Body of pancreas (tissue), 4 donors: ENCODE results near the gene DNMT3A. TPM values are rescaled to one million over a fixed set of nuclear protein-coding genes. Genes with fewer than 3 reads are reported as not detected.

ENCODE experiments used
- ATAC-seq: fragments of 150-250 bp; one replicate; pipeline ENCODE4 v1.9.1; 2016
- DNase-seq, 4 donors: peaks; one replicate each; pipeline ENCODE4 v3.0.0-alpha.2; 2019
- H3K27ac ChIP-seq, 4 donors: fragments of 200-600 bp; sonication (generic); 1 replicate in 3 of 4; 2 replicates in 1 of 4; pipeline versions ENCODE4 v1.5.1 to v1.6.1; 2016 to 2019; ENCODE audit warnings: mild to moderate bottlenecking in 1 of 4, mixed read lengths in 1 of 4, moderate library complexity in 1 of 4
- H3K27me3 ChIP-seq, 2 donors: fragments of 200-600 bp; sonication (generic); one replicate each; pipeline ENCODE4 v1.6.0; 2016; ENCODE audit warnings: mild to moderate bottlenecking in 1 of 2
- H3K36me3 ChIP-seq, 2 donors: fragments of 200-600 bp; sonication (generic); replicated peaks in 1 of 2; 2 replicates each; pipeline ENCODE4 v1.5.1; 2016; ENCODE audit warnings: low read depth in 2 of 2; ENCODE audit not compliant: insufficient read depth in 1 of 2
- H3K4me1 ChIP-seq: fragments of 200-600 bp; sonication (generic); one replicate; pipeline ENCODE4 v1.6.0; 2016
- H3K4me3 ChIP-seq, 2 donors: fragments of 200-600 bp; sonication (generic); 1 replicate in 1 of 2; 2 replicates in 1 of 2; pipeline ENCODE4 v1.5.1; 2016 to 2019
- H3K9me3 ChIP-seq, 3 donors: fragments of 200-600 bp; sonication (generic); 1 replicate in 2 of 3; 2 replicates in 1 of 3; pipeline ENCODE4 v1.5.1; 2016
- POLR2A ChIP-seq, 3 donors: fragments of 450-650 bp; IDR thresholded peaks; one replicate each; pipeline ENCODE4 v1.6.1; 2016; ENCODE audit warnings: antibody characterized with exemption in 3 of 3, mild to moderate bottlenecking in 2 of 3
- WGBS, 2 donors: methylation state at CpG; one replicate each; pipeline ENCODE4 v1.1.5; 2017; 5-methylcytosine and 5-hydroxymethylcytosine counted together
- intact Hi-C: fragments of 100-400 bp; cut with DNase I; formaldehyde crosslinking; loops from one replicate; pipeline ENCODE4 v1.15.1; 2023
- total RNA-seq, 2 donors: library from RNA; depleted of rRNA; stranded (reverse); fragments of >200 nt; gene quantifications; one replicate each; pipeline ENCODE4 v1.1.0, GENCODE V29; 2016
- TF ChIP-seq, protein P1 (sequence below), 7 experiments: fragments of 450-650 bp in 4 of 7; fragments of 200-600 bp in 3 of 7; sonication (generic) in 3 of 7; IDR thresholded peaks; one replicate each; pipeline ENCODE4 v1.5.1; 2016 to 2019; ENCODE audit warnings: antibody characterized with exemption in 7 of 7

DNMT3A gene
- total RNA-seq, 2 donors from 2014 or later, result 18.7 to 27.4 TPM

DNA sequence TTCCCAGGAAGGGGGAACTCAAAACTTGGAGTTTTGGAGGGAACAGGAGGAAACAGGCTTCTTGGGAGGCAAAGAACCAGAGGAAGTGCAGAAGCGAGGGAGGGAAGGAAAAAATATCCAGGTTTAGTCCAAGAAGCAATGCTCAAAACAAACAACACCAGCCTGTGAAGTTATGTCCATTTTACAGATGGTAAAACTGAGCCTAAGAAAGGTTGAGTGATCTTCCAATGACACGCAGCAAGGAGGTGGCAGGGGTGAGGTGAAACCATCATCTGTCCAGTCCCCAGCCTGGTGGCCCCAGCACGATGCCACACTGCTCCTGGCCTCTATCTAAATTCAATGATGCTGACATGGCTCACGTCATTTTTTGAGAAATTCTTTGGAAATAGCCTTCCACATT lies 10.8 kb downstream of the DNMT3A start:
- Histone ChIP-seq H3K4me1 (peaks cover 16% of the 10 kb centered on the region), H3K27me3 (no peaks in the 10 kb centered on the region), H3K36me3 (no peaks in the 10 kb centered on the region), H3K4me3 (no peak overlapping the region), H3K27ac (no peak overlapping the region), H3K9me3 (no peaks in the 10 kb centered on the region)
- TF ChIP-seq, protein P1, sequence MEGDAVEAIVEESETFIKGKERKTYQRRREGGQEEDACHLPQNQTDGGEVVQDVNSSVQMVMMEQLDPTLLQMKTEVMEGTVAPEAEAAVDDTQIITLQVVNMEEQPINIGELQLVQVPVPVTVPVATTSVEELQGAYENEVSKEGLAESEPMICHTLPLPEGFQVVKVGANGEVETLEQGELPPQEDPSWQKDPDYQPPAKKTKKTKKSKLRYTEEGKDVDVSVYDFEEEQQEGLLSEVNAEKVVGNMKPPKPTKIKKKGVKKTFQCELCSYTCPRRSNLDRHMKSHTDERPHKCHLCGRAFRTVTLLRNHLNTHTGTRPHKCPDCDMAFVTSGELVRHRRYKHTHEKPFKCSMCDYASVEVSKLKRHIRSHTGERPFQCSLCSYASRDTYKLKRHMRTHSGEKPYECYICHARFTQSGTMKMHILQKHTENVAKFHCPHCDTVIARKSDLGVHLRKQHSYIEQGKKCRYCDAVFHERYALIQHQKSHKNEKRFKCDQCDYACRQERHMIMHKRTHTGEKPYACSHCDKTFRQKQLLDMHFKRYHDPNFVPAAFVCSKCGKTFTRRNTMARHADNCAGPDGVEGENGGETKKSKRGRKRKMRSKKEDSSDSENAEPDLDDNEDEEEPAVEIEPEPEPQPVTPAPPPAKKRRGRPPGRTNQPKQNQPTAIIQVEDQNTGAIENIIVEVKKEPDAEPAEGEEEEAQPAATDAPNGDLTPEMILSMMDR (IDR thresholded peaks at IDR 0.05), result no peak
- DNase-seq (no peak), ATAC-seq (no peak)
- intact Hi-C loops, result no loop called here
- WGBS, 2 donors, result 89% methylated on average over 4 of the region's 4 CpGs

DNA sequence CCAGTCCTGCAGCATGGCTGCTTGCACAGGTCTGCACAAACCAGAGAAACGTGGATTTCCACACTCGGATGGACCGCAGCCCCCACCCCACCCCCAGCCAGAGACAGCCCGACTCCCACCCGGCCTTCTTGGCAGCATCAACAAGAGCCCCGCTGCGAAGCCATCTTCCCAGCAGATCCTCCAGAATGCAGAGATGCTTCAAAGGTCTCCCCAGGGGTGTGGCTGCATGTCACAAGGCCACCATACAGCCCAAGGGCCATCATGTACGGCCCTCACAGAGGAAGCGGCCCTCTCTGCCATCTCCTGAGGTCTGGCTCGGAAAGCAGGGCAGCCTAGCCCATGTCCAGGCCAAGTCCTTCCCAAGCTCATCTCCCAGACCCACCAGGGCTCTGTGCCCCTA lies 11.5 kb downstream of the DNMT3A start:
- DNase-seq (no peak), ATAC-seq (no peak)
- Histone ChIP-seq H3K27me3 (no peaks in the 10 kb centered on the region), H3K4me3 (no peak overlapping the region), H3K27ac (no peak overlapping the region), H3K9me3 (no peaks in the 10 kb centered on the region), H3K36me3 (no peaks in the 10 kb centered on the region), H3K4me1 (peaks cover 12% of the 10 kb centered on the region)
- intact Hi-C loops, result no loop called here
- TF ChIP-seq POLR2A (IDR thresholded peaks at IDR 0.05), result no peak
- TF ChIP-seq, protein P1 (IDR thresholded peaks at IDR 0.05), result no peak
- 79 to 87% methylated on average over 3 to 10 of the region's 10 CpGs for WGBS, 2 donors

DNA sequence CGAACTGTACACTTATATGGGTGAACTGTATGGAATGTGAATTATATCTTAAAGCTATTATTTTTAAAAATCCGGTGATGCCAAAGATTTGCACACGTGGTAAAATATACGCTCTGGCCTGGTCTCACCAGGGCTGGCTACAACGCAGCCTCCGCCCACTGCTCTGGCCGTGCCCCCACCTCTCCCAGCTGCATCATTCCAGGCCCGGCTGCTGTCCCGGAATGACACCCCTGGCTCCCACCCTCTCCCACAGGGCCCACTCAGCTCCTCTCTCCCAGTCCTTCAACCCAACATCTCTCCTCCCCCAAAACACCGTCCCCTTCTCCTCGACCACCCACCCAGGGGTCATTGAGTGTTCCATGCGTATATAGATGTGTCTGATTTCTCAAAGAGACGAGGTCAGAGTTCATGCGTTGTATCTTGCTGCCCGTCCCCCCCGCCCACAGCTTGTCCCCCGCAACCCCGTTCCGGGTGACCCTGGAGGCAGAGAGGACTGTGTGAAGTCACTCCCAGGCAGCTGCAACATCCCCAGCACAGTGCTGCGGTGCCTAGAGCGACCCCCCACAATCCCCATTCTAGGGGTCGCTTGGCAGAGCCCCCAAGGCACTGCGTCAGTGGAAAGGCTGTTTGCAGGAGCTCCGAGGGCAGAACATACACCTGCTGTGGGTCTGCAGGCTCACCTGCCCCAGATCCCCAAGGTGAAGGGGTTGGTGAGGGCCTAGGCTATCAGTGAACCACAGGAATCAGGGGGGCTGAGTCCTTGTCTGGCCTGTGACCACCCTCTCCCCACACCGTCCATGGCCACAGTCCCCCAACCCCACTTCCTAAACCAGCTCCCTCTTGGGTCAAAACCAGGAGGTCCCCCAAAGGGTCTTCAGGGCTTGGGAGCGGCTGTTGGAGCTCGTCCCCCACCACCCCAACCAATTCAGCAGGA lies 13.3 kb downstream of the DNMT3A start:
- H3K27me3 ChIP-seq, result no peaks in the 10 kb centered on the region
- TF ChIP-seq POLR2A (IDR thresholded peaks at IDR 0.05), result no peak
- TF ChIP-seq, protein P1 (IDR thresholded peaks at IDR 0.05), result no peak
- H3K4me3 ChIP-seq, result no peak overlapping the region
- no peak overlapping the region for H3K27ac ChIP-seq
- no peaks in the 10 kb centered on the region for H3K36me3 ChIP-seq
- no peaks in the 10 kb centered on the region for H3K9me3 ChIP-seq
- intact Hi-C loops, result no loop called here
- peaks cover 24% of the 10 kb centered on the region for H3K4me1 ChIP-seq
- DNase-seq, result no peak
- WGBS, 2 donors, result 93 to 95% methylated on average over 22 to 27 of the region's 27 CpGs
- no peak for ATAC-seq

DNA sequence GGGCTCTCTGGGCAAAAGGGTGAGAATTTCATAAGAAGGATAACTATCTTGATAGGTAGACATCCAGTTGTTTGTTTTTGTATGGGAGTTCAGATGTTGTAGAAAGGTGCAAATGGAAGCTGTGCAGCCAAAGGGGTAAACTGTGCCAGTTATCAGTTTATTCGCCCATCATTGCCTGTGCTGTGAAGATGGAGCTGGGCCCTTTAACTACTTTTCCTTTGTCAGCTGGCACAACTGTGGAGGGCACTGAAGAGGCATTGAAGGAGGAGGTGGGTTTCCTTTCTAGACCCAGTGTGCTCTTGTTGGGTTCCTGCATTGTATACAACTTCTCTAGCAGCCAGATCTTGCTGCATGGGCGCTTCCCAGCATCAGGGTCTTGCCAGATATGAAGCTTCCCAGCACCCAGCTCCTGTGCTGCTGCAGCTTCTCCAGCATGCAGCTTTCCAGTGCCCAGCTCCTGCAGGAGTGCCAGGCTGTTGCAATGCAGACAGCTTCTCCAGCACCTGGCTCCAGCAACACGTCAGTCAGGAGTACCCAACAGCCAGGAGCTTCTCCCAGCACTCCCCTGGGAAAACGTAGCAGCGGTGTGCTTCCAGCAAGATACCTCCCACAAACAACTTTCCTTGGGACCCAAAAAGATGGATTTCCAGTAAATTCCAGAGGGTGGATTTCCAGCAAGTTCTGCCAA lies 15.3 kb downstream of the DNMT3A start:
- peaks cover 18% of the 10 kb centered on the region for H3K4me1 ChIP-seq
- no peaks in the 10 kb centered on the region for H3K9me3 ChIP-seq
- H3K27ac ChIP-seq, result no peak overlapping the region
- WGBS, 2 donors, result 95 to 100% methylated on average over 2 to 5 of the region's 5 CpGs
- H3K36me3 ChIP-seq, result no peaks in the 10 kb centered on the region
- DNase-seq (no peak), ATAC-seq (no peak)
- H3K4me3 ChIP-seq, result no peak overlapping the region
- TF ChIP-seq, protein P1 (IDR thresholded peaks at IDR 0.05), result no peak
- no peak for TF ChIP-seq POLR2A (IDR thresholded peaks at IDR 0.05)
- intact Hi-C loops, result no loop called here
- no peaks in the 10 kb centered on the region for H3K27me3 ChIP-seq
